K562 (cell line): ENCODE results near the gene PMEPA1. TPM values are rescaled to one million over a fixed set of nuclear protein-coding genes. Genes with fewer than 3 reads are reported as not detected.

Source experiments
- ATAC-seq: fragments of 200-7000 bp; cut with Tn5 transposase; 3 replicates; pipeline ENCODE4 v1.9.1; 2020; ENCODE audit warnings: moderate library complexity
- BruUV-seq: library from RNA; stranded (reverse); fragments of 400-500 nt; replicated peaks from 2 replicates; lab custom pipeline; 2021; lab: Mats Ljungman, UMichigan
- CTCF ChIA-PET: fragments of 300-600 bp; formaldehyde crosslinking; extraction: SDS; loops from one replicate; lab custom pipeline; 2021; ENCODE audit warnings: low intra/inter-chr PET ratio; lab: Yijun Ruan, JAX
- POLR2A ChIA-PET: fragments of 300-600, 350-650 bp; sonication (Branson Sonifier 250); formaldehyde crosslinking; extraction: SDS; loops from one replicate; lab custom pipeline; 2021; ENCODE audit warnings: antibody characterized with exemption, inconsistent platforms; lab: Yijun Ruan, JAX
- DNase-seq, 4 experiments: peaks; one replicate each; pipeline versions ENCODE4 v3.0.0 to v3.0.0-alpha.2; 2011 to 2018; ENCODE audit warnings: low spot score in 3 of 4, mixed read lengths in 3 of 4; ENCODE audit errors: extremely low read depth in 1 of 4
- FAIRE-seq: peaks from 2 replicates; lab custom pipeline; 2011; peaks lifted over from hg19 to GRCh38; lab: Jason Lieb, UNC
- H2AFZ ChIP-seq: 2 replicates; pipeline ENCODE4 v1.6.0; 2011; ENCODE audit warnings: low read depth, low read length, control low read depth, inconsistent platforms
- H3K27ac ChIP-seq: fragments of 200-600 bp; 3 replicates; pipeline ENCODE4 v1.8.0; 2011; ENCODE audit warnings: low read depth, mild to moderate bottlenecking, control low read depth, inconsistent platforms, low read length, moderate library complexity, mixed read lengths; ENCODE audit errors: extremely low read depth
- H3K27me3 ChIP-seq, 2 experiments: fragments of 300-600 bp in 1 of 2; 2 replicates in 1 of 2; 3 replicates in 1 of 2; pipeline versions ENCODE4 v1.6.0 to v1.8.0; 2011; ENCODE audit warnings: inconsistent platforms in 2 of 2, low read length in 2 of 2, mild to moderate bottlenecking in 1 of 2, mixed read lengths in 1 of 2, moderate library complexity in 1 of 2; ENCODE audit not compliant: control insufficient read depth in 2 of 2, insufficient read depth in 2 of 2
- H3K36me3 ChIP-seq: fragments of 300-600 bp; 3 replicates; pipeline ENCODE4 v1.8.0; 2011; ENCODE audit warnings: mild to moderate bottlenecking, low read length, inconsistent platforms; ENCODE audit not compliant: control insufficient read depth, insufficient read depth
- H3K4me1 ChIP-seq, 2 experiments: fragments of 200-600 bp in 1 of 2; replicated peaks in 1 of 2; 2 replicates in 1 of 2; 3 replicates in 1 of 2; pipeline versions ENCODE4 v1.5.1 to v1.8.0; 2011; ENCODE audit warnings: inconsistent platforms in 2 of 2, low read length in 2 of 2, mild to moderate bottlenecking in 1 of 2, mixed read lengths in 1 of 2, moderate library complexity in 1 of 2; ENCODE audit not compliant: control insufficient read depth in 2 of 2, insufficient read depth in 2 of 2
- H3K4me2 ChIP-seq: 2 replicates; pipeline ENCODE4 v1.6.1; 2011; ENCODE audit warnings: low read length, control low read depth, inconsistent platforms, mixed read lengths; ENCODE audit not compliant: insufficient read depth
- H3K4me3 ChIP-seq: fragments of 200-600 bp; sonication (generic), shearing (Covaris generic); 2 replicates; pipeline ENCODE4 v1.5.1; 2016; ENCODE audit warnings: control low read depth, inconsistent platforms
- H3K79me2 ChIP-seq: fragments of 200-600 bp; 3 replicates; pipeline ENCODE4 v1.8.0; 2011; ENCODE audit warnings: low read length, inconsistent platforms; ENCODE audit not compliant: control insufficient read depth, insufficient read depth
- H3K9ac ChIP-seq, 2 experiments: 2 replicates each; pipeline versions ENCODE4 v1.6.0 to v1.6.1; 2011; ENCODE audit warnings: low read depth in 2 of 2, low read length in 2 of 2, control low read depth in 1 of 2, inconsistent platforms in 1 of 2, mild to moderate bottlenecking in 1 of 2, mixed read lengths in 1 of 2; ENCODE audit not compliant: insufficient read depth in 1 of 2
- H3K9me1 ChIP-seq: one replicate; pipeline ENCODE4 v1.6.0; 2011; ENCODE audit warnings: inconsistent platforms, mild to moderate bottlenecking, low read length, moderate library complexity; ENCODE audit not compliant: control insufficient read depth, insufficient read depth
- H3K9me3 ChIP-seq: replicated peaks from 2 replicates; pipeline ENCODE4 v1.5.1; 2011; ENCODE audit warnings: low read depth, low read length, inconsistent platforms; ENCODE audit not compliant: control insufficient read depth, insufficient read depth
- H4K20me1 ChIP-seq: replicated peaks from 2 replicates; pipeline ENCODE4 v1.6.1; 2011; ENCODE audit warnings: low read length, inconsistent platforms, mixed read lengths; ENCODE audit not compliant: control insufficient read depth, insufficient read depth
- C11orf30 ChIP-seq: fragments of 450-650 bp; IDR thresholded peaks from 2 replicates; pipeline ENCODE4 v1.6.1; 2016; ENCODE audit warnings: low read depth, mild to moderate bottlenecking
- SMC3 ChIP-seq: conservative IDR thresholded peaks from 2 replicates; pipeline ENCODE4 v1.6.1; 2011; ENCODE audit warnings: low read depth, low read length, improper control_type of control experiment; ENCODE audit not compliant: insufficient read depth
- ZNF316 ChIP-seq: fragments of 450-650 bp; IDR thresholded peaks from 2 replicates; pipeline ENCODE4 v1.6.1; 2016
- WGBS: fragments of 100-300 bp; shearing (Covaris generic); methylation state at CpG from one replicate; pipeline ENCODE4 v1.1.6; 2016; ENCODE audit warnings: low coverage, mixed read lengths; ENCODE audit not compliant: insufficient coverage; ENCODE audit errors: missing lambda C conversion rate; 5-methylcytosine and 5-hydroxymethylcytosine counted together
- in situ Hi-C: fragments of 300-500 bp; cut with MboI; formaldehyde crosslinking; loops from 4 replicates; pipeline ENCODE4 v1.15.0; 2018; ENCODE audit warnings: inconsistent platforms, mixed read lengths
- intact Hi-C: fragments of 100-400 bp; cut with micrococcal nuclease; formaldehyde crosslinking; loops from 2 replicates; pipeline ENCODE4 v1.14.2; 2022
- polyA plus RNA-seq, 8 experiments: library from polyadenylated mRNA; depleted of rRNA in 4 of 8; stranded (reverse) in 5 of 8; unstranded in 3 of 8; fragments of >200 nt; fragmentation: Nextera tagmentation in 2 of 8; fragmentation: Illumina TruSeq in 1 of 8; extraction: Ambion mirVana in 2 of 8; extraction: Trizol in 1 of 8; gene quantifications; 2 replicates each; pipeline versions ENCODE4 v1.2.1 to v1.2.3, GENCODE V29; 2011 to 2014; ENCODE audit warnings: inconsistent platforms in 1 of 8, missing spikeins in 1 of 8
- total RNA-seq, 7 experiments: library from RNA; depleted of rRNA in 6 of 7; stranded (reverse); fragments of >200 nt in 6 of 7; fragmentation: Illumina TruSeq in 2 of 7; extraction: Trizol in 2 of 7; gene quantifications; 2 replicates each; pipeline versions ENCODE4 v1.2.1 to v1.2.3, GENCODE V29; 2011 to 2021; ENCODE audit warnings: low replicate concordance in 1 of 7
- TF ChIP-seq, protein P1 (sequence below): fragments of 250-450 bp; sonication (Bioruptor Pico); IDR thresholded peaks from 2 replicates; pipeline ENCODE4 v1.8.0; 2022; ENCODE audit warnings: inconsistent platforms
- TF ChIP-seq, protein P2 (sequence below): sonication (generic); formaldehyde crosslinking; IDR thresholded peaks from 2 replicates; pipeline ENCODE4 v1.8.0; 2022; ENCODE audit warnings: mild to moderate bottlenecking, missing genetic modification reagents

PMEPA1 gene
- total and polyA plus RNA-seq, 9 of the 15 experiments (the other 6 are each of a cell fraction or from before 2014, with no cell fraction given): 0.16 TPM; not detected in 8

DNA sequence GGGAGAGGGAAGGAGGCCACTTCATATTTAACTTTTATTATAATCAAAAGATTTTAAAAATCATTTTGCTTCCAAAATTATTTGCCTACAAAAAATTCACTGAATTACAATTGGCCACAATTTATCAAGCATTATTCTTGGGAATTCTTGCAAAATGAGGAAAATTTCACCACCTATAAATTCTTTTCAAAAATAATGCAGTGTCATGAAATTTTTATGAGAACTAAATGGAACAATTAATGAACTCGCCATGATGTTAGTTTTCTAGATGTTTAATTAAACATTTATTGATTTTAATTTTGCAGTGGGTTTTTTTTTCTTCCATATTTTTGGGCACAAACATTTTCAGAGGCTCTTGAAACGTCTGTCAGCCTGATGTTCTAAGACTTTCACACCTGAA lies 83.8 kb downstream of the PMEPA1 start:
- Histone ChIP-seq H3K36me3 (no peaks in the 10 kb centered on the region), H3K4me2 (no peak overlapping the region), H2AFZ (no peak overlapping the region), H3K79me2 (no peaks in the 10 kb centered on the region), H3K9me1 (no peaks in the 10 kb centered on the region), H3K4me1 (peaks cover 0 to 7% of the 10 kb centered on the region in 2 experiments; a peak in 1 of 5 replicates), H3K9ac (no peak overlapping the region), H3K4me3 (no peak overlapping the region), H4K20me1 (no peaks in the 10 kb centered on the region), H3K9me3 (no peaks in the 10 kb centered on the region), H3K27me3 (peaks cover 20 to 37% of the 10 kb centered on the region in 2 experiments; a peak in 4 of 5 replicates), H3K27ac (no peak overlapping the region)
- ChIA-PET POLR2A (no interaction called here), CTCF (no interaction called here)
- no peak for FAIRE-seq
- TF ChIP-seq ZNF316: peak; percentile 74
- peak; percentile 26; the same call in 1 of the 2 replicates for TF ChIP-seq C11orf30
- no peak for TF ChIP-seq SMC3
- TF ChIP-seq, protein P1, sequence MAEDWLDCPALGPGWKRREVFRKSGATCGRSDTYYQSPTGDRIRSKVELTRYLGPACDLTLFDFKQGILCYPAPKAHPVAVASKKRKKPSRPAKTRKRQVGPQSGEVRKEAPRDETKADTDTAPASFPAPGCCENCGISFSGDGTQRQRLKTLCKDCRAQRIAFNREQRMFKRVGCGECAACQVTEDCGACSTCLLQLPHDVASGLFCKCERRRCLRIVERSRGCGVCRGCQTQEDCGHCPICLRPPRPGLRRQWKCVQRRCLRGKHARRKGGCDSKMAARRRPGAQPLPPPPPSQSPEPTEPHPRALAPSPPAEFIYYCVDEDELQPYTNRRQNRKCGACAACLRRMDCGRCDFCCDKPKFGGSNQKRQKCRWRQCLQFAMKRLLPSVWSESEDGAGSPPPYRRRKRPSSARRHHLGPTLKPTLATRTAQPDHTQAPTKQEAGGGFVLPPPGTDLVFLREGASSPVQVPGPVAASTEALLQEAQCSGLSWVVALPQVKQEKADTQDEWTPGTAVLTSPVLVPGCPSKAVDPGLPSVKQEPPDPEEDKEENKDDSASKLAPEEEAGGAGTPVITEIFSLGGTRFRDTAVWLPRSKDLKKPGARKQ (CRISPR knock-in tag): no peak
- TF ChIP-seq, protein P2, sequence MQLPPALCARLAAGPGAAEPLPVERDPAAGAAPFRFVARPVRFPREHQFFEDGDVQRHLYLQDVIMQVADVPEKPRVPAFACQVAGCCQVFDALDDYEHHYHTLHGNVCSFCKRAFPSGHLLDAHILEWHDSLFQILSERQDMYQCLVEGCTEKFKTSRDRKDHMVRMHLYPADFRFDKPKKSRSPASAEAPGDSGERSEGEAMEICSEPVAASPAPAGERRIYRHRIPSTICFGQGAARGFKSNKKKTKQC (CRISPR knock-in tag): no peak
- WGBS: 0% methylated on average over 2 of the region's 2 CpGs
- no peak for ATAC-seq
- intact Hi-C loops (no loop called here), in situ Hi-C loops (no loop called here)
- no TSS peak for BruUV-seq
- DNase-seq: no peak
